ENCODE data around the gene RAI14. TPM values are rescaled to one million over a fixed set of nuclear protein-coding genes. Genes with fewer than 3 reads are reported as not detected.

RAI14 gene
- total RNA-seq, 4 donors from 2014 or later = 16.4 to 32.2 (median 18.8) TPM

DNA sequence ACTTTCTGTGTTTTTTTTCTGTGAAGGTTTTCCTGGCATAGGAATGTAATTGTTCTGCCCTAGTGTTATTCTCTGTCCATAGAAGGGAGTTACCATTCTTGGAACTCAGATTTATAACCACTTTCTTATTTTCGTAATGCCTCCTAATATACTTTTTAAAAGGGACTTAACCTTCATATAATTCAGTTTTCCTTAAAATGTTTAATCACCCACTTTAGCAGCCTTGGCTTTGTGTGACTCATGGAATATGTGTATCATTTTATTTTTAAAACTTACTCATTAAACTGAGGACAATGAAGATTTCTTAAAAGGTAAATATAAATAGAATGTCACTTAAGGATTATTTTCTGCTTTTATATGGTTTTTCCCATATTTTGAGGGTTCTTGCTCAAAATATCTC lies 50.0 kb downstream of the RAI14 start:
- ATAC-seq (ENCODE audit: low FRiP score) (no peak), DNase-seq (ENCODE audit: low spot score) (no peak)
- TF ChIP-seq, protein P1, sequence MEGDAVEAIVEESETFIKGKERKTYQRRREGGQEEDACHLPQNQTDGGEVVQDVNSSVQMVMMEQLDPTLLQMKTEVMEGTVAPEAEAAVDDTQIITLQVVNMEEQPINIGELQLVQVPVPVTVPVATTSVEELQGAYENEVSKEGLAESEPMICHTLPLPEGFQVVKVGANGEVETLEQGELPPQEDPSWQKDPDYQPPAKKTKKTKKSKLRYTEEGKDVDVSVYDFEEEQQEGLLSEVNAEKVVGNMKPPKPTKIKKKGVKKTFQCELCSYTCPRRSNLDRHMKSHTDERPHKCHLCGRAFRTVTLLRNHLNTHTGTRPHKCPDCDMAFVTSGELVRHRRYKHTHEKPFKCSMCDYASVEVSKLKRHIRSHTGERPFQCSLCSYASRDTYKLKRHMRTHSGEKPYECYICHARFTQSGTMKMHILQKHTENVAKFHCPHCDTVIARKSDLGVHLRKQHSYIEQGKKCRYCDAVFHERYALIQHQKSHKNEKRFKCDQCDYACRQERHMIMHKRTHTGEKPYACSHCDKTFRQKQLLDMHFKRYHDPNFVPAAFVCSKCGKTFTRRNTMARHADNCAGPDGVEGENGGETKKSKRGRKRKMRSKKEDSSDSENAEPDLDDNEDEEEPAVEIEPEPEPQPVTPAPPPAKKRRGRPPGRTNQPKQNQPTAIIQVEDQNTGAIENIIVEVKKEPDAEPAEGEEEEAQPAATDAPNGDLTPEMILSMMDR (IDR thresholded peaks at IDR 0.05) = no peak

DNA sequence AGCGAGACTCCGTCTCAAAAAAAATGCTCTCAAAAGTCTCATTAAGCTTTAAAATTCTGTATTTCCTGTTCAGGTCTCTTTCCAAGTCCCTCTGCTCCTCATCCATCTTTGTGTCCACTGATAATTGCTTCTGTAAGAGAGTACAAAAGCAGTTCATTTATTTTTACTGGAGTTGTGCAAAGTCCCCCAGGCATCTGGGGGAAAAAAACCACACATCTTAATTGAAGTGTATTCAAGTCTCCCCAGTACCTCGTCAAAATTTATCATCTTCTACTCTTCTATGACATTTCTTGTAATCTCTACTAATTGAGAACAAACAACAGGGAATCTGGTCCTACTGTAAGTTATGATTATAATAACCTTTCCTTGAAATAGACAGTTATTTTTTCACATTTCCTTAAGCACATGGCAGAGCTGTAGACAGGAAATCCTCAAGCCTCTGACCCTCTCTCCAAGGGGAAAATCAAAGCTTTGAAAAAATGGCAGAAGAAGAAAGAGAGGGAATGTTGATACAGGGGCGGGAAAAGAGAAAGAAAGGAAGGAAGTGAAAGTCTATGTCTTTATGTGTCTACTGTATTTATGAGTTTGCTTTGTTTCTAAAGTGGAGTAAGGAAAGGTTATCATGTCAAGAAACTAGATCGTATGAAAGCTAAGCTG lies 51.5 kb downstream of the RAI14 start:
- DNase-seq (ENCODE audit: low spot score) = no peak
- TF ChIP-seq, protein P1 (IDR thresholded peaks at IDR 0.05) = no peak
- ATAC-seq (ENCODE audit: low FRiP score) = no peak

DNA sequence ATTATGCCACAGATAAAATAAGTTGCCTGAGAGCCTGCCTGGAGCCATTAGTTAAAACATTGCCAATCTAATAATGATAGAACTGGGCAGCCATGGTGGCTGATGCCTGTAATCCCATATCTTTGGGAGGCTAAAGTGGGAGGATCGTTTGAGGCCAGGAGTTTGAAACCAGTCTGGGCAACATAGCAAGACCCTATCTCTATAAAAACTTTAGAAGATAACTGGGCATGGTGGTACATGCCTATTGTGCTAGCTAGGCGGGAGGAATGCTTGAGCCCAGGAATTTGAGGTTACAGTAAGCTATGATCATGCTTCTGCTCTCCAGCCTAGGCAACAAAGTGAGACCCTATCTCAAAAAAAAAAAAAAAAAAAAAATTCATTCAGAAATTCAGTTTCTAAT lies 52.6 kb downstream of the RAI14 start:
- TF ChIP-seq, protein P1 (IDR thresholded peaks at IDR 0.05) = no peak
- DNase-seq (ENCODE audit: low spot score) (no peak), ATAC-seq (ENCODE audit: low FRiP score) (no peak)

DNA sequence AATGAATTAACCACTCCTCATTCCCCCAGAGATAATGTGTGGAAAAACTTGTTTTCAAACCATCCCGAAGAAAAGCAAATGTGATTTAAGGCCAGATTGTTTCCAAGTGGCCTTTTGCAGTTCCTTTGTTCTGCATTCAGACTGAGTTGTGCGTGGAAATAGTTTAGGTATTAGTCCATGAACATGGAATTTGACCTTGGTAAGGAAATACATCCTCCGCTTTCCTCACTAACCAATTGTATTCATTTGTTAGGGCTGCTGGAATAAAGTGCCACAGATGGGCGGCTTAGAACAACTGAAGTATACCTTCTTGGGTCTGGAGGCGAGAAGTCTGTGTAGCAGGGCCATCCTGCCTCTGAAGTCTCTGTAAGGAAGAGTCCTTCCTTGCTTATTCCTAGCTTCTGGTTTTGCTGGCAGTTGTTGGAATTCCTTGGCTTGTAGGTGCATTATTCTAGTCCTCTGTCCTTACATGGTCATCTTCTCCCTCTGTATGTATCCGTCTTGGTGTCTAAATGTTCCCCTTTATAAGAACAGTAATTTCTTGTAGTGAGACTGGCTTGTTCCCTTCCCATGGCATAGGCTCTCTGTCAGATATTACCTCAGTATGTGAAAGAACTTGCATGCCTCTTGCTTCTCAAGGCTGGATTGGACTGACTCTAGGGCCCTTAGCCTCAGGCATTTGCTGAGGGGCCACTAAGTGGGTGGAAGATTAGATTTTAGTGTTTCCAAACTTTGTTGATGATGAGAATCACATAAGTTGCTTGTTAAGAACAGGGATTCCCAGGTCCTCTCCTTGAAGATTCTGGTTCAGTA lies 53.9 kb downstream of the RAI14 start:
- TF ChIP-seq, protein P1 (IDR thresholded peaks at IDR 0.05) = no peak
- no peak for DNase-seq (ENCODE audit: low spot score)
- no peak for ATAC-seq (ENCODE audit: low FRiP score)

DNA sequence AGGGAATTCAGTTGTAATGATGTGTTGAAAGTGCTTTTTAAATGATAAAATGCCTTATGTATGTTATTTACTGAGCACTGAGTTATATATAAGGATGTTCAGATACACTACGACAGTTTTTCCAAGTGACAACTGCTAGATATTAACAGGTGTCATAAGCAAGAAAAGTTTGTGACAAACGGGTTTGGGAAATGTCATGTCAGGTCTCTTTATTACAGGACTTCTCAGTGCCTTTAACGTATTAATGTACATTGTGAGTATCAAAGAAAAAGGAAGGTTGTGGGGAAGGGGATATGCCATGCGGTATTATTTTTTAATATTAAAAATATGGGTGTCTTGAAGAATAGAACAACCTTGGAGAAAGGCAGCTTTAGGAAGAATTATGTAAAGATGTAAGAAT lies 56.4 kb downstream of the RAI14 start:
- no peak for ATAC-seq (ENCODE audit: low FRiP score)
- TF ChIP-seq, protein P1 (IDR thresholded peaks at IDR 0.05) = no peak
- DNase-seq (ENCODE audit: low spot score) = no peak

- no peak for ATAC-seq (ENCODE audit: low FRiP score)
- TF ChIP-seq, protein P1 (IDR thresholded peaks at IDR 0.05) = no peak
- no peak for DNase-seq (ENCODE audit: low spot score)
Measured at GRCh38 chr5:34715711-34716110, 59.6 kb downstream of the RAI14 start.

DNA sequence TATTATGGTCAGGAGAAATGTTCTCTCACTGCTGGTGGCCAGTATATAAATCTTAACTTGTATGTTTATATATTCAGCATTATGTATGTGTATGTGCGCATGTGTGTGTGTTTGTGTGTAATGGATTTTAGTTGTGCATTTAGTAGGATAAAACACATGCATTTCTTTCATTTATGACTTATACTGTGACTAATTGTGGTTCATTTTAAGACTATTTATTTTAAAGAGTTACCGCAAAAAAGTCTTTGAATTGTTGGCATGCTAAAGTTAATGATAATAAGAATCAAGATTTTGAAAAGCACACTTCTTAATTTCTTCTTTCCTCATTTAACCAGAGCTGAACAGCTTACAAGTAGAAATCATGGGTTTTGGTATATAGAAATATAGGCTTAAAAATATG lies 60.9 kb downstream of the RAI14 start:
- DNase-seq (ENCODE audit: low spot score) = no peak
- no peak for ATAC-seq (ENCODE audit: low FRiP score)
- TF ChIP-seq, protein P1 (IDR thresholded peaks at IDR 0.05) = no peak

Data from omental fat pad (tissue), 4 donors.